Calu3 (cell line): ENCODE measurements around the gene COL5A2. TPM values are rescaled to one million over a fixed set of nuclear protein-coding genes. Genes with fewer than 3 reads are reported as not detected.

Source experiments
- BruUV-seq: library from RNA; stranded (reverse); fragments of 400-500 nt; replicated peaks from 2 replicates; lab custom pipeline; 2021; lab: Mats Ljungman, UMichigan
- CTCF ChIA-PET: fragments of 300-600 bp; sonication (Branson Sonifier 250); formaldehyde crosslinking; loops from one replicate; lab custom pipeline; 2022; ENCODE audit warnings: antibody characterized with exemption; lab: Charles Lee
- DNase-seq: peaks from one replicate; pipeline ENCODE4 v3.0.0; 2022
- H3K27ac Mint-ChIP-seq: one replicate; pipeline ENCODE4 v1.8.0; 2022; ENCODE audit warnings: mixed read lengths; ENCODE audit not compliant: unreplicated experiment
- H3K27me3 Mint-ChIP-seq: one replicate; pipeline ENCODE4 v1.8.0; 2022; ENCODE audit warnings: mixed read lengths; ENCODE audit not compliant: unreplicated experiment
- H3K36me3 Mint-ChIP-seq: one replicate; pipeline ENCODE4 v1.8.0; 2022; ENCODE audit warnings: mild to moderate bottlenecking, moderate library complexity, mixed read lengths; ENCODE audit not compliant: insufficient read depth, unreplicated experiment
- H3K4me1 Mint-ChIP-seq: one replicate; pipeline ENCODE4 v1.8.0; 2022; ENCODE audit warnings: mild to moderate bottlenecking, low read depth, mixed read lengths; ENCODE audit not compliant: unreplicated experiment
- H3K4me3 Mint-ChIP-seq: one replicate; pipeline ENCODE4 v1.8.0; 2022; ENCODE audit warnings: mild to moderate bottlenecking, low read depth, moderate library complexity, mixed read lengths; ENCODE audit not compliant: unreplicated experiment
- H3K9me3 Mint-ChIP-seq: one replicate; pipeline ENCODE4 v1.8.0; 2022; ENCODE audit warnings: low read depth, mixed read lengths; ENCODE audit not compliant: unreplicated experiment
- CTCF ChIP-seq: fragments of 200-600 bp; IDR thresholded peaks from one replicate; pipeline ENCODE4 v1.8.0; 2022; ENCODE audit warnings: antibody characterized with exemption; ENCODE audit not compliant: unreplicated experiment
- intact Hi-C: fragments of 100-400 bp; cut with micrococcal nuclease; formaldehyde crosslinking; loops from one replicate; pipeline ENCODE4 v1.10.0; 2022; ENCODE audit not compliant: unreplicated experiment
- total RNA-seq: library from RNA; stranded (reverse); gene quantifications from 2 replicates; pipeline ENCODE4 v1.2.3, GENCODE V29; 2022

The COL5A2 gene
- total RNA-seq, 1 experiment from 2014 or later: 1.1 TPM

- Mint-ChIP-seq H3K4me3 (no peak overlapping the region), H3K27ac (no peak overlapping the region), H3K36me3 (no peaks in the 10 kb centered on the region), H3K9me3 (no peaks in the 10 kb centered on the region), H3K4me1 (no peaks in the 10 kb centered on the region), H3K27me3 (no peaks in the 10 kb centered on the region)
- intact Hi-C loops: no loop called here
- no TSS peak for BruUV-seq
- no peak for TF ChIP-seq CTCF
- DNase-seq: no peak
- CTCF ChIA-PET: no interaction called here
Observed at GRCh38 chr2:189048189-189048588, 131.4 kb downstream of the COL5A2 start.

- CTCF ChIA-PET: no interaction called here
- Mint-ChIP-seq H3K9me3 (no peaks in the 10 kb centered on the region), H3K27me3 (no peaks in the 10 kb centered on the region), H3K4me3 (no peak overlapping the region), H3K4me1 (no peaks in the 10 kb centered on the region), H3K27ac (no peak overlapping the region), H3K36me3 (no peaks in the 10 kb centered on the region)
- intact Hi-C loops: no loop called here
- no TSS peak for BruUV-seq
- no peak for TF ChIP-seq CTCF
- no peak for DNase-seq
Observed at GRCh38 chr2:189047171-189047888, 132.2 kb downstream of the COL5A2 start.

- intact Hi-C loops: no loop called here
- Mint-ChIP-seq H3K36me3 (no peaks in the 10 kb centered on the region), H3K27me3 (no peaks in the 10 kb centered on the region), H3K9me3 (no peaks in the 10 kb centered on the region), H3K27ac (no peak overlapping the region), H3K4me3 (no peak overlapping the region), H3K4me1 (no peaks in the 10 kb centered on the region)
- no peak for TF ChIP-seq CTCF
- DNase-seq: no peak
- no TSS peak for BruUV-seq
- CTCF ChIA-PET: no interaction called here
Observed at GRCh38 chr2:189046320-189046719, 133.2 kb downstream of the COL5A2 start.

- no peak for DNase-seq
- no peak overlapping the region for H3K4me3 Mint-ChIP-seq
- H3K9me3 Mint-ChIP-seq: no peaks in the 10 kb centered on the region
- BruUV-seq: no TSS peak
- TF ChIP-seq CTCF: no peak
- no peaks in the 10 kb centered on the region for H3K27me3 Mint-ChIP-seq
- CTCF ChIA-PET: no interaction called here
- no peak overlapping the region for H3K27ac Mint-ChIP-seq
- no peaks in the 10 kb centered on the region for H3K36me3 Mint-ChIP-seq
- intact Hi-C loops: no loop called here
- H3K4me1 Mint-ChIP-seq: no peaks in the 10 kb centered on the region
Observed at GRCh38 chr2:189045836-189046235, 133.7 kb downstream of the COL5A2 start.
